ENCODE results near the gene LPP.

DNA sequence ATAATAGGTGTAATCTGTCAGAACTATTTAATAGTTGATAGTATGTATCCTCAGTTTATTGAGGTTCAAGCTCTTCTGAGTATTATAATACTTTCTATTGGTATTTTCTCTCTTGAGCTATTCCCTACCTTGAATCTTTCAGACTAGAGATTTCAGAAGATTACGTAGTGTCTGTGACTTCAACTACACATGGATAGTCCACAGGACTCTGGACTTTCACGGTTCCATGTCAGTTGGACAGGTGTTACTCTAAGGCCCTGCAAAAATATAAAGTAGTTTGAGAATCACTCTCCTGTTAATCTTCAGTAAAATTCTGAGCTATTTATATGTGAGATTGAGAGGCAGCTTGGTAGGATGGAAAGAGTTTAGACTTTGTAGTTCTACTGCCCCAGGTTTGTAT is 664.3 kb downstream of the LPP start:
- TF ChIP-seq MAFK (IDR thresholded peaks at IDR 0.05; ENCODE audit: partially characterized antibody): no peak
- TF ChIP-seq NFE2L2 (conservative IDR thresholded peaks at IDR 0.05; ENCODE audit: low read length): no peak
- TF ChIP-seq, protein P1, sequence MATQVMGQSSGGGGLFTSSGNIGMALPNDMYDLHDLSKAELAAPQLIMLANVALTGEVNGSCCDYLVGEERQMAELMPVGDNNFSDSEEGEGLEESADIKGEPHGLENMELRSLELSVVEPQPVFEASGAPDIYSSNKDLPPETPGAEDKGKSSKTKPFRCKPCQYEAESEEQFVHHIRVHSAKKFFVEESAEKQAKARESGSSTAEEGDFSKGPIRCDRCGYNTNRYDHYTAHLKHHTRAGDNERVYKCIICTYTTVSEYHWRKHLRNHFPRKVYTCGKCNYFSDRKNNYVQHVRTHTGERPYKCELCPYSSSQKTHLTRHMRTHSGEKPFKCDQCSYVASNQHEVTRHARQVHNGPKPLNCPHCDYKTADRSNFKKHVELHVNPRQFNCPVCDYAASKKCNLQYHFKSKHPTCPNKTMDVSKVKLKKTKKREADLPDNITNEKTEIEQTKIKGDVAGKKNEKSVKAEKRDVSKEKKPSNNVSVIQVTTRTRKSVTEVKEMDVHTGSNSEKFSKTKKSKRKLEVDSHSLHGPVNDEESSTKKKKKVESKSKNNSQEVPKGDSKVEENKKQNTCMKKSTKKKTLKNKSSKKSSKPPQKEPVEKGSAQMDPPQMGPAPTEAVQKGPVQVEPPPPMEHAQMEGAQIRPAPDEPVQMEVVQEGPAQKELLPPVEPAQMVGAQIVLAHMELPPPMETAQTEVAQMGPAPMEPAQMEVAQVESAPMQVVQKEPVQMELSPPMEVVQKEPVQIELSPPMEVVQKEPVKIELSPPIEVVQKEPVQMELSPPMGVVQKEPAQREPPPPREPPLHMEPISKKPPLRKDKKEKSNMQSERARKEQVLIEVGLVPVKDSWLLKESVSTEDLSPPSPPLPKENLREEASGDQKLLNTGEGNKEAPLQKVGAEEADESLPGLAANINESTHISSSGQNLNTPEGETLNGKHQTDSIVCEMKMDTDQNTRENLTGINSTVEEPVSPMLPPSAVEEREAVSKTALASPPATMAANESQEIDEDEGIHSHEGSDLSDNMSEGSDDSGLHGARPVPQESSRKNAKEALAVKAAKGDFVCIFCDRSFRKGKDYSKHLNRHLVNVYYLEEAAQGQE (IDR thresholded peaks at IDR 0.05): no peak
- TF ChIP-seq, protein P2, sequence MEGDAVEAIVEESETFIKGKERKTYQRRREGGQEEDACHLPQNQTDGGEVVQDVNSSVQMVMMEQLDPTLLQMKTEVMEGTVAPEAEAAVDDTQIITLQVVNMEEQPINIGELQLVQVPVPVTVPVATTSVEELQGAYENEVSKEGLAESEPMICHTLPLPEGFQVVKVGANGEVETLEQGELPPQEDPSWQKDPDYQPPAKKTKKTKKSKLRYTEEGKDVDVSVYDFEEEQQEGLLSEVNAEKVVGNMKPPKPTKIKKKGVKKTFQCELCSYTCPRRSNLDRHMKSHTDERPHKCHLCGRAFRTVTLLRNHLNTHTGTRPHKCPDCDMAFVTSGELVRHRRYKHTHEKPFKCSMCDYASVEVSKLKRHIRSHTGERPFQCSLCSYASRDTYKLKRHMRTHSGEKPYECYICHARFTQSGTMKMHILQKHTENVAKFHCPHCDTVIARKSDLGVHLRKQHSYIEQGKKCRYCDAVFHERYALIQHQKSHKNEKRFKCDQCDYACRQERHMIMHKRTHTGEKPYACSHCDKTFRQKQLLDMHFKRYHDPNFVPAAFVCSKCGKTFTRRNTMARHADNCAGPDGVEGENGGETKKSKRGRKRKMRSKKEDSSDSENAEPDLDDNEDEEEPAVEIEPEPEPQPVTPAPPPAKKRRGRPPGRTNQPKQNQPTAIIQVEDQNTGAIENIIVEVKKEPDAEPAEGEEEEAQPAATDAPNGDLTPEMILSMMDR (IDR thresholded peaks at IDR 0.05): no peak
- TF ChIP-seq JUNB (IDR thresholded peaks at IDR 0.05): no peak
- no peak for TF ChIP-seq ESRRA (IDR thresholded peaks at IDR 0.05; ENCODE audit: borderline replicate concordance, low read length)
- no peak for TF ChIP-seq KDM1A (IDR thresholded peaks at IDR 0.05; ENCODE audit: low read depth)
